Panc1 (cell line): ENCODE measurements around the gene SKAP1.

Experiments used
- CTCF ChIP-seq: fragments of 450-650 bp; IDR thresholded peaks from 2 replicates; pipeline ENCODE4 v1.5.1; 2017; ENCODE audit warnings: mild to moderate bottlenecking
- POLR2AphosphoS5 ChIP-seq: IDR thresholded peaks from 2 replicates; pipeline ENCODE4 v1.6.1; 2012; ENCODE audit warnings: mild to moderate bottlenecking, low read depth, low read length, moderate library complexity
- SIN3A ChIP-seq: IDR thresholded peaks from 2 replicates; pipeline ENCODE4 v1.6.1; 2012; ENCODE audit warnings: low read depth, mild to moderate bottlenecking, low read length, moderate library complexity, borderline replicate concordance; ENCODE audit not compliant: insufficient read depth
- TCF7L2 ChIP-seq: IDR thresholded peaks from 2 replicates; pipeline ENCODE4 v1.6.1; 2011; ENCODE audit warnings: mild to moderate bottlenecking, low read depth, low read length, inconsistent platforms
- TF ChIP-seq, protein P1 (sequence below), 2 experiments: IDR thresholded peaks; 2 replicates each; pipeline ENCODE4 v1.6.1; 2011 to 2012; ENCODE audit warnings: low read depth in 2 of 2, control low read depth in 1 of 2, low read length in 1 of 2, mild to moderate bottlenecking in 1 of 2, moderate library complexity in 1 of 2; ENCODE audit not compliant: insufficient read depth in 1 of 2

- TF ChIP-seq CTCF (no peak), POLR2AphosphoS5 (no peak), TCF7L2 (no peak), SIN3A (no peak)
- TF ChIP-seq, protein P1, sequence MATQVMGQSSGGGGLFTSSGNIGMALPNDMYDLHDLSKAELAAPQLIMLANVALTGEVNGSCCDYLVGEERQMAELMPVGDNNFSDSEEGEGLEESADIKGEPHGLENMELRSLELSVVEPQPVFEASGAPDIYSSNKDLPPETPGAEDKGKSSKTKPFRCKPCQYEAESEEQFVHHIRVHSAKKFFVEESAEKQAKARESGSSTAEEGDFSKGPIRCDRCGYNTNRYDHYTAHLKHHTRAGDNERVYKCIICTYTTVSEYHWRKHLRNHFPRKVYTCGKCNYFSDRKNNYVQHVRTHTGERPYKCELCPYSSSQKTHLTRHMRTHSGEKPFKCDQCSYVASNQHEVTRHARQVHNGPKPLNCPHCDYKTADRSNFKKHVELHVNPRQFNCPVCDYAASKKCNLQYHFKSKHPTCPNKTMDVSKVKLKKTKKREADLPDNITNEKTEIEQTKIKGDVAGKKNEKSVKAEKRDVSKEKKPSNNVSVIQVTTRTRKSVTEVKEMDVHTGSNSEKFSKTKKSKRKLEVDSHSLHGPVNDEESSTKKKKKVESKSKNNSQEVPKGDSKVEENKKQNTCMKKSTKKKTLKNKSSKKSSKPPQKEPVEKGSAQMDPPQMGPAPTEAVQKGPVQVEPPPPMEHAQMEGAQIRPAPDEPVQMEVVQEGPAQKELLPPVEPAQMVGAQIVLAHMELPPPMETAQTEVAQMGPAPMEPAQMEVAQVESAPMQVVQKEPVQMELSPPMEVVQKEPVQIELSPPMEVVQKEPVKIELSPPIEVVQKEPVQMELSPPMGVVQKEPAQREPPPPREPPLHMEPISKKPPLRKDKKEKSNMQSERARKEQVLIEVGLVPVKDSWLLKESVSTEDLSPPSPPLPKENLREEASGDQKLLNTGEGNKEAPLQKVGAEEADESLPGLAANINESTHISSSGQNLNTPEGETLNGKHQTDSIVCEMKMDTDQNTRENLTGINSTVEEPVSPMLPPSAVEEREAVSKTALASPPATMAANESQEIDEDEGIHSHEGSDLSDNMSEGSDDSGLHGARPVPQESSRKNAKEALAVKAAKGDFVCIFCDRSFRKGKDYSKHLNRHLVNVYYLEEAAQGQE (IDR thresholded peaks at IDR 0.05; ENCODE audit: insufficient read depth in 1 of 2, low read depth in 2 of 2, low read length in 1 of 2), result no peak
Measured at GRCh38 chr17:48409607-48410006, 20.4 kb downstream of the SKAP1 start.
